ENCODE measurements around the gene PLCL1.

Gene PLCL1

DNA sequence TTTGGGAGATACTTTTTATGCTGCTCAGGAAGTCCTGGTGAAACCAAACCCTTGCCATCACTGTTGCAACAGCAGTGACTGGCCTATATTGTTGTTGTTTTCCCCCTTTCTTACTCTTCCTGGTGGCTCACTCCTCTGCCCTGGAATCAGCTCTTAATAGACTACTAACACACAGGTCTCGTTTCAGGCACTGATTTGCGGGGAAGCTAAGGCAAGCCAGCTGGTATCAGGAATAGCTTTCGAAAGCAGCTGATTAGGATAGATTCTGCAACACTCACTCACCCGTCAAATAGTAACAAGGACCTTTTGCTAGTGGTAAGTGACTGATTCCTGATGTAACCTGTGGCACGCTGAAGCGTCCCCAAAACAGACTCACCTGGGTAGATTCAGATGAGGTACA, 360.4 kb downstream of the PLCL1 start:
- Histone ChIP-seq H3K4me1 (ENCODE audit: insufficient read depth, low read length, severe bottlenecking) (no peaks in the 10 kb centered on the region), H2AFZ (ENCODE audit: low read length) (no peak overlapping the region), H4K20me1 (ENCODE audit: insufficient read depth, low read length) (no peaks in the 10 kb centered on the region), H3K27me3 (ENCODE audit: insufficient read depth, low read length) (no peaks in the 10 kb centered on the region), H3K79me2 (ENCODE audit: insufficient read depth, low read length) (no peaks in the 10 kb centered on the region), H3K4me3 (ENCODE audit: low read depth, low read length, poor library complexity, severe bottlenecking) (no peak overlapping the region), H3K9me2 (ENCODE audit: low read depth, low read length) (no peaks in the 10 kb centered on the region), H3K36me3 (ENCODE audit: insufficient read depth, low read length) (no peaks in the 10 kb centered on the region), H3F3A (ENCODE audit: insufficient read depth, low read length) (no peaks in the 10 kb centered on the region), H3K4me2 (ENCODE audit: low read length) (no peak overlapping the region), H3K27ac (ENCODE audit: low read depth, low read length, poor library complexity, severe bottlenecking) (no peak overlapping the region), H3K9me3 (ENCODE audit: low read length) (no peaks in the 10 kb centered on the region), H3K9ac (ENCODE audit: low read length) (no peak overlapping the region)
- TF ChIP-seq, protein P1, sequence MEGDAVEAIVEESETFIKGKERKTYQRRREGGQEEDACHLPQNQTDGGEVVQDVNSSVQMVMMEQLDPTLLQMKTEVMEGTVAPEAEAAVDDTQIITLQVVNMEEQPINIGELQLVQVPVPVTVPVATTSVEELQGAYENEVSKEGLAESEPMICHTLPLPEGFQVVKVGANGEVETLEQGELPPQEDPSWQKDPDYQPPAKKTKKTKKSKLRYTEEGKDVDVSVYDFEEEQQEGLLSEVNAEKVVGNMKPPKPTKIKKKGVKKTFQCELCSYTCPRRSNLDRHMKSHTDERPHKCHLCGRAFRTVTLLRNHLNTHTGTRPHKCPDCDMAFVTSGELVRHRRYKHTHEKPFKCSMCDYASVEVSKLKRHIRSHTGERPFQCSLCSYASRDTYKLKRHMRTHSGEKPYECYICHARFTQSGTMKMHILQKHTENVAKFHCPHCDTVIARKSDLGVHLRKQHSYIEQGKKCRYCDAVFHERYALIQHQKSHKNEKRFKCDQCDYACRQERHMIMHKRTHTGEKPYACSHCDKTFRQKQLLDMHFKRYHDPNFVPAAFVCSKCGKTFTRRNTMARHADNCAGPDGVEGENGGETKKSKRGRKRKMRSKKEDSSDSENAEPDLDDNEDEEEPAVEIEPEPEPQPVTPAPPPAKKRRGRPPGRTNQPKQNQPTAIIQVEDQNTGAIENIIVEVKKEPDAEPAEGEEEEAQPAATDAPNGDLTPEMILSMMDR (IDR thresholded peaks at IDR 0.05; ENCODE audit: low read length): no peak
- TF ChIP-seq EZH2 (IDR thresholded peaks at IDR 0.05; ENCODE audit: borderline replicate concordance, low read length): no peak

DNA sequence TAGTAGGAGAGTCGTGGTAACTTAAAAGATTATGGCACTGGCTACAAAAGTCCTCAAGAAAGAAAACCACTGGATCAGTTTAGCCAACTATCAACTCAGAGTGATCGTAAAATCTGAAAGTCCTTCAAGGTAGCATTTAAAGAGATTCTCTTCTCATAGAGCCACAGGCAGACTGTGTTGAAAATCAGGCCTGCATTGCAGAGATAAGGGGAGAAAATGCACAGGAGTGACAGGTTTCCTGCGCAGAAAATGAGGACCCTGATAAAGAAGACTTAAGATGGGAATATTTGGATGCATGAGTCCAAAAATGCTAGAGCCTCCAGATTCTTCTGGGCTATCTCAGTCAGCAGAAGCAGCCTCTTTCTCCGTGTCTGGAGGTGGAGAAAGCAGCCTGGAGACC, 360.9 kb downstream of the PLCL1 start:
- no peaks in the 10 kb centered on the region for H3K4me1 ChIP-seq (ENCODE audit: insufficient read depth, low read length, severe bottlenecking)
- no peak overlapping the region for H3K4me2 ChIP-seq (ENCODE audit: low read length)
- TF ChIP-seq, protein P1 (IDR thresholded peaks at IDR 0.05; ENCODE audit: low read length): no peak
- TF ChIP-seq EZH2 (IDR thresholded peaks at IDR 0.05; ENCODE audit: borderline replicate concordance, low read length): no peak
- no peaks in the 10 kb centered on the region for H3K9me2 ChIP-seq (ENCODE audit: low read depth, low read length)
- H4K20me1 ChIP-seq (ENCODE audit: insufficient read depth, low read length): no peaks in the 10 kb centered on the region
- no peak overlapping the region for H2AFZ ChIP-seq (ENCODE audit: low read length)
- H3K27ac ChIP-seq (ENCODE audit: low read depth, low read length, poor library complexity, severe bottlenecking): no peak overlapping the region
- H3K36me3 ChIP-seq (ENCODE audit: insufficient read depth, low read length): no peaks in the 10 kb centered on the region
- H3K9ac ChIP-seq (ENCODE audit: low read length): no peak overlapping the region
- H3K4me3 ChIP-seq (ENCODE audit: low read depth, low read length, poor library complexity, severe bottlenecking): no peak overlapping the region
- H3K27me3 ChIP-seq (ENCODE audit: insufficient read depth, low read length): no peaks in the 10 kb centered on the region
- no peaks in the 10 kb centered on the region for H3K79me2 ChIP-seq (ENCODE audit: insufficient read depth, low read length)
- no peaks in the 10 kb centered on the region for H3K9me3 ChIP-seq (ENCODE audit: low read length)
- H3F3A ChIP-seq (ENCODE audit: insufficient read depth, low read length): no peaks in the 10 kb centered on the region

DNA sequence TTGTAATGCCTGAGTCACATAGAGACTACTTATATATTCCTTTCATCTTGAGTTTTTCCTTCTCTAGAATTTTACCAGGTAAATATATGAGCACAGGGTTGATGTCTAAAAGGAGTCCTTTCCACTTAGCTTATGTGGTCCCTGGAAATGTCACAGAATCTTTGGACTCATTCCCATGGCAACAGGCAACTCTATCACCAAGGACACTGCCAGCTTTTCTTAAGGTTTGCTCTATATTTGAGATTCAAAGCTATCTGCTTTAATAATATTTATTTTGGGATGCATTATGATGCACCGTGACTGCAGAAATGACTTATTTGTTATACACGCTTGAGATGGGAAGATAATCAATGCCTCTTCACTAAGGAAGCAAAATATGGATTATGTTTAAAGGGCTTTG, 363.0 kb downstream of the PLCL1 start:
- TF ChIP-seq, protein P1 (IDR thresholded peaks at IDR 0.05; ENCODE audit: low read length): no peak
- TF ChIP-seq EZH2 (IDR thresholded peaks at IDR 0.05; ENCODE audit: borderline replicate concordance, low read length): no peak
- H4K20me1 ChIP-seq (ENCODE audit: insufficient read depth, low read length): no peaks in the 10 kb centered on the region
- no peaks in the 10 kb centered on the region for H3K4me1 ChIP-seq (ENCODE audit: insufficient read depth, low read length, severe bottlenecking)
- no peaks in the 10 kb centered on the region for H3K27me3 ChIP-seq (ENCODE audit: insufficient read depth, low read length)
- H3K27ac ChIP-seq (ENCODE audit: low read depth, low read length, poor library complexity, severe bottlenecking): no peak overlapping the region
- H3K9me3 ChIP-seq (ENCODE audit: low read length): no peaks in the 10 kb centered on the region
- H3K9ac ChIP-seq (ENCODE audit: low read length): no peak overlapping the region
- H3K4me2 ChIP-seq (ENCODE audit: low read length): no peak overlapping the region
- H2AFZ ChIP-seq (ENCODE audit: low read length): no peak overlapping the region
- H3K4me3 ChIP-seq (ENCODE audit: low read depth, low read length, poor library complexity, severe bottlenecking): no peak overlapping the region
- H3F3A ChIP-seq (ENCODE audit: insufficient read depth, low read length): no peaks in the 10 kb centered on the region
- no peaks in the 10 kb centered on the region for H3K9me2 ChIP-seq (ENCODE audit: low read depth, low read length)
- no peaks in the 10 kb centered on the region for H3K79me2 ChIP-seq (ENCODE audit: insufficient read depth, low read length)
- H3K36me3 ChIP-seq (ENCODE audit: insufficient read depth, low read length): no peaks in the 10 kb centered on the region
